HG03159 (cell line): ENCODE data around the gene SH3RF3.
A peak's percentile ranks its signal among the peaks of the same experiment; 100 is the strongest.

Experiments
- ATAC-seq: cut with Tn5 transposase; IDR thresholded peaks from one replicate; pipeline ENCODE4 v1.9.1; 2021; ENCODE audit warnings: mild to moderate bottlenecking, moderate library complexity; ENCODE audit not compliant: unreplicated experiment

The SH3RF3 gene

DNA sequence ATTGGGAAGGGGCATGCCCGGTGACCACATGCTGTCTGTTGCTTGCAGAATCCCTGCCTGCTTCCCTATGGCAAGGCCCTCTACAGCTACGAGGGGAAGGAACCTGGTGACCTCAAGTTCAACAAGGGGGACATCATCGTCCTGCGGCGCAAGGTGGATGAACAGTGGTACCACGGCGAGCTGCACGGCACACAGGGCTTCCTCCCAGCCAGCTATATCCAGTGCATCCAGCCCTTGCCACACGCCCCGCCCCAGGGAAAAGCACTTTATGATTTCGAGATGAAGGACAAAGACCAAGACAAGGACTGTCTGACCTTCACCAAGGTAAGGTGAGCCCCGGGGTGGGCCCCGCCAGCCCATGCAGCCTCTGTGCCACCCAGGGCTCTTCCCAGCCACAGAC is 218.6 kb downstream of the SH3RF3 start:
- ATAC-seq: no peak

DNA sequence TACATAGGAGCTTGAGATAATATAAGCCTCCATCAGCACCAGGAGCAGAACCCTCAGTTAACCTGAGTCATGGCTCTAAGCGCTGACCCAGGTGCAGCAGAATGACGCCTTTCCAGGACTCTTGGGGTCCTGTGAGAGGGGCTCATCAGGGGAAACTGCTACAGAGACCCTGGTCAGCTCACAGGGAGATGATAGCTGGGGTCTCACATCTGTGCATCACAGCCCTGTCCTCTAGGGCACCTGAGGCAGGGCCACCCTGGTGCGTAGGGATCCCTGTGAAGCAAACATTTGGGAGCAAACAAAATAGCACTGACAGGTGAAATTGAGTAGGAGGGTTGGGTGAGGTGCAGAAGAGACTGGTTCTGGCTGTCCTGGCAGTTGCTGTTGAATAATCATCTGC is 219.2 kb downstream of the SH3RF3 start:
- no peak for ATAC-seq

- peak; percentile 52 for ATAC-seq
Observed at GRCh38 chr2:109348671-109349502, 219.9 kb downstream of the SH3RF3 start.

- ATAC-seq: no peak
Observed at GRCh38 chr2:109349503-109350465, 220.8 kb downstream of the SH3RF3 start.

DNA sequence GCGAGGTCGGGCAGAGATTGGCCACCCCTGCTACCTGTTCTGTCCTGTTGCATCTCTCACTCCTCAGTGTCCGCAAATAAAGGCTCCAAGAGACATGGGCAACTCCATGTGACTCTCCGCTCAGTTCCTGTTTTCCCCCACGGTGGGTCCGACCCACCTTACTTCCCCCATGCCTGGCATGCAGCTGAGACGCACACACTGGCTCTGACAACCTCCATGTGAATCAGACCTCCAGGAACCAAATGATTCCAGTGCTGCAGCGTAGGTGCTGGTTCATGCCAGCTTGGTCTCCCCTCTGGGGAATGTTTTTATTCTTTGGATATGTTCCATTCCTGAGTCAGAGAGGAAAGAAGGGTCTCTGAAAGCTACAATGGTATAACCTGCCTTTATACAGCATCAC is 221.5 kb downstream of the SH3RF3 start:
- ATAC-seq: no peak

GRCh38 chr2:109351164-109351756 is 222.3 kb downstream of the SH3RF3 start:
- no peak for ATAC-seq

DNA sequence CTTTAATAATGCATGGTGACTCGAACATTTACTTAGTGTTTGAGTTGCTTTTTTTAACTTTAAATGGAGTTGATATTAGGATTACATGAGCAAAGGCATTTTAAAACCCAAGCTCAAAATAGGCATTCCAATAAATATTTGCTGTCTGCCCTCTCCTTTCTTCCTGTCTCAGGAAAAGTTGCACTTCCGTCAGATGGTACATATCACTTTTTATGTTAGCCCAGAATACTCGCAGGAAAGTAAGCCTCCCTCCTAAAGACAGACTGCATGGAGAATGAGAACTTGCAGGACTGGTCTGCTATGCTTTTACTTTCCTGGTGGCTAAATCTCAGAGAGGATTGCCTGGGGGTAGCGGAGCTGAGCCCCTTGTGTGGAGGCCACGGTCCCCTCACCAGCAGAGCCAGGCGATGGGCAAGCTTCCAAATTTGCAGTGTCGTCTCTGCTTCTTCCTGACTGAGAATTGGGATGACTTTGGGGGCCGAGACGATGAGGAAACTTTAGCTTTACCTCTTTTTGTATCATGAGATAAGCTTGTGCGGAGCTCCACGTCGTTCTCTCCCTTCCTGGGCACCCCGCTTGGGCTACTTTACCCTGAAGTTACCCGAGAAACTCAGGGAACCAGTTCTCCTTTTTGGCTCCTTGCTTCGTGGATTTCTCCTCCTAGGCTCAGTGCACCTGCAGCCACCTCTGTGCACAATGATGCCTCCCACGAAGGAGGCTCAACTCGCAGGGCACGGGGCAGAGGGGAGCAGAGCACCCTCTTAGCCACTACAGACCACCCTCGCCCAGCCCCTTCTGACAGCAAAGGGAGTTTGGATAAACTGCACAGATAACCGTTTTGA is 223.3 kb downstream of the SH3RF3 start:
- ATAC-seq: no peak

GRCh38 chr2:109352898-109353689 is 224.1 kb downstream of the SH3RF3 start:
- ATAC-seq: no peak

GRCh38 chr2:109353806-109354745 is 225.1 kb downstream of the SH3RF3 start:
- ATAC-seq: no peak

GRCh38 chr2:109355192-109355843 is 226.3 kb downstream of the SH3RF3 start:
- ATAC-seq: no peak

GRCh38 chr2:109356324-109357035 is 227.5 kb downstream of the SH3RF3 start:
- ATAC-seq: no peak

DNA sequence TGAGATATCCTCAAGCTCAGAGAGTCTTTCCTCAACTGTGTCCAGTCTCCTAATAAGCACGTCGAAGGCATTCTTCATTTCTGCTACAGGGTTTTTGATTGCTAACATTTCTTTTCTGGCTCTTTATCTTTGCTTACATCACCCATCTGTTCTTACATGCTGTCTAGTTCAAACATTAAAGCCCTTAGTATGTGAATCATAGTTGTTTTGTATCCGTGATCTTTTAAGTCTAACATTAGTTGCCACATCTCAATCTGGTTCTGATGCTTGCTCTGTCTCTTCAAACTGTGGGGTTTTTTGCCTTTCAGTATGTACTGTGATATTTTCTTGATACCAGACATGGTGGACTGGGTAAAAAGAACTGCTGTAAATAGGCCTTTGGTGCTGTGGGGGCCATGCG is 235.2 kb downstream of the SH3RF3 start:
- ATAC-seq: no peak

DNA sequence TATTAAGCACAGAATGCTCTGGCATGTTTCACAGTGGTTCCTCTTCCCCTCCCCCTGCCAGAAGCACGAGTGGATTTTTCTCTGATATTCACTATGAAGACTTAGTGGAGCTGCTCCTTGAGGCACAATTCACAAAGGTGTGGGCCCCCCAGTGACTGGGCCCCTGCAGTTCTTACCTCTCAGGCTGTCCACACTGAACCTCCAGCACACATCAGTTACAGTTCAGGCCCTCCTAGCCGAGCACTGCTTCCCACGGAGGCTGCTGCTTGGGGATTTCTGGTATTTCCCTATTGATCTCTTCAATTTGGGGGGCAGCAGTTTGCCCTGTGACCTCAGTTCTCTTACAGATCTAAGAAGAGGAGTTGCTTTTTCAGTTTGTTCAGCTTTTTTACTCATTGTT is 236.1 kb downstream of the SH3RF3 start:
- ATAC-seq: no peak

DNA sequence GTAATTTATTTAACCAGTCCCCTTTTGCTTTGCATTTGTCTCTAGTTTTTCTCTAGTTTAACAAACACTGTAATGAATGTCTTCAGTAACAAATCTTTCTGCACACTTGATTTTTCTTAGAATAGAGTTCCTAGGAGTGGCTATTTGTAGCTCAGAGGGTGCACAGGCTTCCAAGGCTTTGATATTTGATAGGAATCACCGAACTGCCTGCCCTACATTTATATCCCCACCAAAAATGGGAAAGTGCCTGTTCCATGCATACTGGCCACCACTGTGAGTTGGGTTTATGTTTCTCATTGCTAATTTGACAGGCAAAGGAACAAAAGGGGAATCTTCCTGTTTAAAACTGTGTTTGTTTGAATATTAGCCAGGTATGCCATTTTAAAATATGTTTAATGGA is 238.7 kb downstream of the SH3RF3 start:
- ATAC-seq: no peak

DNA sequence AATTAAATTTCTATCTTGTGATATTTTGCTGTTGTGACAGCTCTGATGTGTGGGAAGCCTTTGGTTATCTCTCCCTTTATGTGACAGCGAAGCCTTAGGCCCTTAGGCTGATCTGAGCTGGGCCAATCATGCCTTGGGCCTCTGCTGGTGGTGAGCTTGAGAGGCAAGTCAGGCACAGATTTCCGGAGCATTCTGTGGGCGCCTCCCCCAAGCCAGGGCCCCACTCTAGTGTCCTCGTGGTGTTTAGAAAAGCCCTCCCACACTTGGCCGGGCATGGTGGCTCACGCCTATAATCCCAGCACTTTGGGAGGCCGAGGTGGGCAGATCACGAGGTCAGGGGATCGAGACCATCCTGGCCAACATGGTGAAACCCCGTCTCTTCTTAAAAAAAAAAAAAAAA is 239.8 kb downstream of the SH3RF3 start:
- no peak for ATAC-seq

DNA sequence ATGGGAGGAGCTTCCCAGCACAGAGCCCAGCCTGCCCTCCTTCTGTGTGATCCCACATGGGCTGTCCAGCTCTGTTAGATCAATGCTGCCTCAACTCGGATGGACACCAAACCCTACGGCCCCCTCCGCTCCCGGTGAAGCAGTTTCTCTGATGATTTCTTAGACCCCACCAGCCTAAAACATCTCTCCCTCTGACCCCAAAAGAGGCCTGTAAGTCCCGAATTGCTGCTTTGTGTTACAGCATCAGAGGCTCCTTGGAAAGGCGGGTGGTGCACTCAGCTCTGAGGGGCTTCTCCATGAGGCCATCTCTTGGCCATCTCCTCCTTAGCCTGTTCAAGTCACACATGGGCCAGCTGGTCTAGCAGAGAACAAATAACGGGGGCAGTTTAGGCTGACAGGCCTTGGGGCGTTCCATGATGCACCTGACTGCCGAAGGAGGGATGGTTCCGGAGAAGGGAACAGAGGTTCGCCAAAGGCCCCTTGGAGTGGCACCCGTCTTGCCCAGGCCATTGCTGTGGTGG is 240.7 kb downstream of the SH3RF3 start:
- ATAC-seq: no peak

- ATAC-seq: no peak
Observed at GRCh38 chr2:109370399-109371035, 241.5 kb downstream of the SH3RF3 start.
